AG04450 (cell line): ENCODE data around the gene TAOK2. TPM values are rescaled to one million over a fixed set of nuclear protein-coding genes. Genes with fewer than 3 reads are reported as not detected.

ENCODE experiments used
- CTCF ChIA-PET: fragments of 300-600, 350-600 bp; formaldehyde crosslinking; extraction: SDS; loops from one replicate; lab custom pipeline; 2022; ENCODE audit warnings: antibody characterized with exemption, inconsistent platforms; lab: Charles Lee
- POLR2A ChIA-PET: fragments of 350-600 bp; formaldehyde crosslinking; extraction: SDS; loops from one replicate; lab custom pipeline; 2021; ENCODE audit warnings: antibody characterized with exemption, inconsistent platforms; lab: Yijun Ruan, JAX
- DNase-seq: peaks from one replicate; pipeline ENCODE4 v3.0.0-alpha.2; 2011; ENCODE audit warnings: low read depth, low spot score
- H3K27ac ChIP-seq: one replicate; pipeline ENCODE4 v1.5.1; 2012; ENCODE audit warnings: low read depth, low read length, control low read depth
- H3K27me3 ChIP-seq: one replicate; pipeline ENCODE4 v1.6.0; 2012; ENCODE audit warnings: low read length; ENCODE audit not compliant: control insufficient read depth, insufficient read depth
- H3K4me3 ChIP-seq: 2 replicates; pipeline ENCODE4 v1.5.1; 2011; ENCODE audit warnings: mild to moderate bottlenecking, low read depth, low read length, control low read depth
- H3K9me3 ChIP-seq: 2 replicates; pipeline ENCODE4 v1.5.1; 2012; ENCODE audit warnings: low read length; ENCODE audit not compliant: control insufficient read depth, insufficient read depth
- CTCF ChIP-seq: IDR thresholded peaks from 2 replicates; pipeline ENCODE4 v1.5.1; 2011; ENCODE audit warnings: low read depth, low read length, control low read depth, inconsistent platforms
- polyA plus RNA-seq: library from polyadenylated mRNA; depleted of rRNA; stranded (reverse); fragments of >200 nt; gene quantifications from 2 replicates; pipeline ENCODE4 v1.2.3, GENCODE V29; 2011

TAOK2 gene
- polyA plus RNA-seq, 1 experiment, result 16.9 TPM

GRCh38 chr16:29990883-29991570 lies 17.4 kb downstream of the TAOK2 start:
- Histone ChIP-seq H3K27me3 (no peaks in the 10 kb centered on the region), H3K9me3 (no peaks in the 10 kb centered on the region; the same call in 1 of the 2 replicates), H3K4me3 (no peak overlapping the region), H3K27ac (no peak overlapping the region)
- ChIA-PET CTCF (no interaction called here), POLR2A (no interaction called here)
- no peak for DNase-seq
- TF ChIP-seq CTCF, result no peak

- H3K9me3 ChIP-seq, result no peaks in the 10 kb centered on the region; the same call in 1 of the 2 replicates
- H3K4me3 ChIP-seq, result no peak overlapping the region
- no peaks in the 10 kb centered on the region for H3K27me3 ChIP-seq
- CTCF ChIA-PET, result no interaction called here
- POLR2A ChIA-PET, result no interaction called here
- no peak for DNase-seq
- no peak overlapping the region for H3K27ac ChIP-seq
- TF ChIP-seq CTCF, result no peak
Measured at GRCh38 chr16:29991571-29991904, 17.9 kb downstream of the TAOK2 start.

GRCh38 chr16:29992344-29992967 lies 18.8 kb downstream of the TAOK2 start:
- POLR2A ChIA-PET, result interaction anchor here (0.6 kb wide), 1 partner anchor 91 kb away, joined by 4 read pairs; no protein-coding TSS in a partner anchor
- no peak for DNase-seq
- no peaks in the 10 kb centered on the region for H3K27me3 ChIP-seq
- no peak overlapping the region for H3K4me3 ChIP-seq
- H3K9me3 ChIP-seq, result no peaks in the 10 kb centered on the region; the same call in 1 of the 2 replicates
- TF ChIP-seq CTCF, result no peak
- H3K27ac ChIP-seq, result no peak overlapping the region
- CTCF ChIA-PET, result no interaction called here

- POLR2A ChIA-PET, result no interaction called here
- DNase-seq, result no peak
- Histone ChIP-seq H3K9me3 (no peaks in the 10 kb centered on the region; the same call in 1 of the 2 replicates), H3K4me3 (no peak overlapping the region), H3K27ac (no peak overlapping the region), H3K27me3 (no peaks in the 10 kb centered on the region)
- CTCF ChIA-PET, result no interaction called here
- TF ChIP-seq CTCF, result no peak
Measured at GRCh38 chr16:29993191-29993902, 19.7 kb downstream of the TAOK2 start.
